ELR (cell line): ENCODE measurements around the gene LRCH1.

Experiments
- DNase-seq: peaks from one replicate; pipeline ENCODE4 v3.0.0-alpha.2; 2015; ENCODE audit warnings: low read depth

LRCH1 gene

DNA sequence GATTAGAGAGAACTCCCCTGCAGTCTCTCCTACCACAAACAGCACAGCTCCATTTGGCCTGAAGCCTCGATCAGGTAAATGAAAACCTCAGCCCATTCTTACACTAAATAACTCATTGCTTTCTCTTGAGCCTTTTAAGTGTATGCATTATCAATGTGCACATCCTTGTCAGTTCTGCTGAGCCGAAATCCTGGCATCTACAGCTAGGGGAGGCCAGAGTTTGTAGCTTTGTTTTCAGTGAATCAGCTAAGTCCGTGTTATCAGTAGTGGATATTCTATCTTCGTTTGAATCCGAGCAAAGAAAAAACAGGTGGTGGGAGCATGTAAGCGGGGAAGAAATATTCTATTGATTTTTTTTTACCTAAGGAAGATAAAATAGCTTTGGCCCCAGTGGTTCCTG is 159.6 kb downstream of the LRCH1 start:
- DNase-seq = no peak

DNA sequence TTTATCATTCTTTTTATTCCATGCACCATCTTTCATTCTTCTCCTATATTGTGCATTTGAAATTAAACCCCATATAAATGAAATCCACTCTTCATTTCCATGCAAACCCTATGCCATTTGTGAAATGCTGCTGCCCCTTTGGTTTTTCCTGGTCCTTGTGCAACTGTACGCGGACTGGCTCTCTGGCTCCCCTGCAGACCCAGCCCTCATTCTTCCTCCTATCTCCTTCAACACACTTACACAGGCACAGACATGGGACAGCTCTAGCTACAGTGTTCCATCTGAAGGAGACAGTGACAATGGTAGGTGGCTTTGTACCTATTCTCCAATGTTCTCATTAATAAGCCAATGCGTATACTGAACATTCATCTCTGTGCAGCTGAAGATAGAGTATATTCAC is 162.4 kb downstream of the LRCH1 start:
- DNase-seq = no peak

DNA sequence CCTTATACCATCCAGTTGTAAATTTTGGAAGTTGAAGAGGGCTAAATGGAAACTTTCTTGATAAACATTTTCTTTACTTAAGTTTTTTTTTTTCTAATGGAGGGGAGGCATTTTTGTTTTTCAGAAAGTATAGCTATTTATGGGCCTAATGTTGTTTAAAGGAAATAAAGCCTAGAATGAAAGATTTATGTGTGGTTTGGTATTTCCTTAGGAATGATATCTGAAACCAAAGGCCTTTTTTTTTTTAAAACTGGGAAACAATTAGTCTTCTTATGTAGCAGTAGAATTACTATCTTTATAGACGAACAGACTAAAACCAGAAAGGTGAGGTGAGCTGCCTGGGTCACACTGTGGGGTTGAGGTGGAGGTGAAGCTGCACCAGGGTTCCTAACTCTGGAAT is 163.9 kb downstream of the LRCH1 start:
- no peak for DNase-seq

DNA sequence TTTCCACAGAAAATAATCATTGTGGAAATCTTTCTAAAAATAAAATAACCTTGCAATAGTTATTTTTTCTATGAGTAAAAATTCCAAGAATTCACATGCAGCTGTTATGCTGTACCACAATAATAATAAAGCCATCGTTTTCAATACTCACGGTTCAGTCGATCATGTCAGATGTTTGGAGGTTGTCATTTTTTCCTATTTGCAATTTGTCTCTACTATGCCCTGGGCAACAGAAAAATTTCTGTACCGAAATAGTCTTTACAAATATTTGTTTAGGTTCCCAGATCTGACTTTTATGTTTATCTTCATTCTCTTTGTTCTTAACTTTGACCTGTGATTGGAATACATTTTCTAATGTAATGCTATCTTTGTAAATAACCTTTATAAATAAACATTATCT is 164.3 kb downstream of the LRCH1 start:
- DNase-seq = no peak

DNA sequence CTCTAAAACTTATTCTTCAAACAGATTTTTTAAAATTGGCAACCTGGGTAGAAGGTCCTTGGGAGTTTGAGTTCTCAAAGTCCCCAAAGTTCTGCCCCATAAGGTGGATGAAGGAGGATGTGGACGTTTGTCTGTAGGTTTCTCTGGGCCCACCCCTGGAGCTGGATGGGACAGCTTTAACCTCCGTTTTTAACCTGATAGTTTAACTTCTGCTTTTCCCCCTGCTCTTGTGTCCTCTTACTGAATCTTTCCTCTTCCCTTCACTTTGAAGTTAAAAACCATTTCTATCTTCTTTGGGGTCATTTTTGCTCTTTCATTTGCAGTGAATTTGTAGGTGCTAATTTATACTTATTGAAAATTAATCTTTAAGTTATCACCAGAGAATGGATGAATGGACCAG is 164.9 kb downstream of the LRCH1 start:
- DNase-seq = no peak

DNA sequence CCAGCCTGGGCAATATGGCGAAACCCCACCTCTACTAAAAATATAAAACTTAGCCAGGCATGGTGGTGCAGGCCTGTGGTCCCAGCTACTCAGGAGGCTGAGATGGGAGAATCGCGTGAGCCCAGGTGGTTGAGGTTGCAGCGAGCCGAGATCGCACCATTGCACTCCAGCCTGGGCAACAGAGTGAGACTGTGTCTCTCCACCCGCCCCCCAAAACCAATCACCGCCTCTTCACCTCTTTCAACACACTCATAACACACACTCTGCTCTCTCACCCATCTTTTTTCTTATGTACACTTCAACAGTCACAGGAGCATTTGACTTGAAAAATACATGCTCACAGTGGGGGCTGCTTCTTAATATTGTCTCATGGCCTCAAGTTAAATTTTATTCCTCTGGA is 167.2 kb downstream of the LRCH1 start:
- no peak for DNase-seq

DNA sequence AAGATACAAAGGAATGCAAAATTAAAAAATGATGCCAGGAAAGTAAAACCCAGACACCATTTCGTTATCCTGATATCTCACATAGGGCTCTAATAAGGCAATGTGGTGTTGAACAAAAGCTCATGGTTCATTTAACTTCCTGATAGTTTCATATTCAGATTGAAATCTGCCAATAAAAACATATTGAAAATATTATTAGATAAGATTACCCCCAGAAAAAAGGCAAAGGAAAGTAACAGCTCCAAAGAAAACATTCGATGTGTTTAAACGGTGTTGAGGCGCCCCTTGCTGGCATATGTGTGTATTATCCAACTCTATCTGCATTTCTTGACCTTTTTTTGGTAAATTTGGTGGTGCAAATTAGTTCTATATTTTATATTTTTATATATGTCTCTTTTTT is 168.1 kb downstream of the LRCH1 start:
- peak; percentile 67 for DNase-seq

DNA sequence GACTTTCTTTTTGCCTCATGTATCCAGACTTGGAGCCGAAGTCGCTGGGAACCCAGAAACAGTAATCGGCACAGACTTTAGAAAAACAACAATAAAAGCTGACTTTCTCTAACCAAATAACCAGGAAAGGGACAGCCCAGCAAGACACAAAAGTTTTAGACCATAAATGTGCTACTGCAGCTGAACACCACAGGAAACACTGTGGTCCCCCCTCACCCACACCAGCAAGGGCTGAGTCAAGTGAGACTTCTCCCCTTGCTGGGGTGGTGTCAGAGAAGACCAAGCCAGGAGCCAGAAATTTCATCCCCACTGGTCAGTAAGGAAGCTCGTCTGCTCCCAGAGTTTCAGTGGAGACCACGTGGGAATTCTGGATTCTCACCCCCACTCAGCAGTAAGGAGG is 173.4 kb downstream of the LRCH1 start:
- DNase-seq = no peak

DNA sequence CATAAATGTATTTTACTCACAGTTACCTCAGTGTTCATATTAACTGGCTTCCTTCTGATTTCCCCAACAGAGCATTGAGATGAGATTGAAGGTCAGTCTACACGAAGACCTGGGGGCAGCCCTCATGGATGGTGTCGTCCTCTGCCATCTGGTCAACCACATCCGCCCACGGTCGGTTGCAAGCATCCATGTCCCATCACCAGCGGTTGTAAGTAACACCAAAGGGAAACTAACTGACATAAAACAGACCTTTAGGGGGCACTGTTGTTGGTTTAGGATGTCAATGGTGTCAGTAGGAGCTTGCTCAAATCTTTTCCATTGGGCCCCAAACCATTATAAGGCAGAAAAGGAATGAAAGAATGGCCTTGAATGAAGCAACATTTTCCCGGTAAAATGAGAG is 175.8 kb downstream of the LRCH1 start:
- peak; percentile 49 for DNase-seq

DNA sequence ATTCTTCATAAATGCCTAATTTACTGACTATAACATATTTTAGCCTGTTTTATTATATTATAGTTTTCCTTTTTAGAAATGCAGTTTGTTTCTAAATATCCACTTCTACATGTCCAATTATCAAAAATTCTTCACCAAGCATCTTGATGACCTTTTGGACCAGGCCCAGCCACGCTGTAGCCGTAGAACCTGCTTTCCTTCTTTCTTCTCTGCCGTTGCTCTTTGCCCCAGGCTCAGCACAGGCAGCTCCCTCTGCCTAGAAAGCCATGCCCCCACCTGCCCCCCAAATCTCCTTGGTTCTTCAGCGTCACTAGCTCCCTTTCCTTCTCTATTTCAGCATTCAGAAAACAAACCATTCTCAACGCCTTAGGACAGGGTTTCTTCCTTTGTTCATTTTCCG is 178.6 kb downstream of the LRCH1 start:
- no peak for DNase-seq

DNA sequence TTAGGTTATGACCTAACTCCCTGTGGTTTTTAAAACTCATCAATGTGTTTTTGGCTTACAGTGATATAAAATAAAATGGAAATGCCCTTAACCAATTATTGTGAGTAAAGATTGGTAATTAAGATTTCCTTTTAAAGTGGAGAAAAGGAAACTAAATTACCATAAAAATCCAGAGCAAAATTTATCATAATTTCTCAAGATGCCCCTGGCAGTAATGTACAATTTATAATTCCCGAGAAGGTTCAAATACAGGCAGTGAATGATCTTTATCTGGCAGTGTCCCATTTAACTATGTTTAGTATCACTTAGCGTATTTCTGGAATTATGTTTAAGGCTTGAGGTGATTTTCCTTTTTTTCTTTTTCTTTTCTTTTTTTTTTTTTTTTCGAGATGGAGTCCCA is 182.5 kb downstream of the LRCH1 start:
- no peak for DNase-seq

DNA sequence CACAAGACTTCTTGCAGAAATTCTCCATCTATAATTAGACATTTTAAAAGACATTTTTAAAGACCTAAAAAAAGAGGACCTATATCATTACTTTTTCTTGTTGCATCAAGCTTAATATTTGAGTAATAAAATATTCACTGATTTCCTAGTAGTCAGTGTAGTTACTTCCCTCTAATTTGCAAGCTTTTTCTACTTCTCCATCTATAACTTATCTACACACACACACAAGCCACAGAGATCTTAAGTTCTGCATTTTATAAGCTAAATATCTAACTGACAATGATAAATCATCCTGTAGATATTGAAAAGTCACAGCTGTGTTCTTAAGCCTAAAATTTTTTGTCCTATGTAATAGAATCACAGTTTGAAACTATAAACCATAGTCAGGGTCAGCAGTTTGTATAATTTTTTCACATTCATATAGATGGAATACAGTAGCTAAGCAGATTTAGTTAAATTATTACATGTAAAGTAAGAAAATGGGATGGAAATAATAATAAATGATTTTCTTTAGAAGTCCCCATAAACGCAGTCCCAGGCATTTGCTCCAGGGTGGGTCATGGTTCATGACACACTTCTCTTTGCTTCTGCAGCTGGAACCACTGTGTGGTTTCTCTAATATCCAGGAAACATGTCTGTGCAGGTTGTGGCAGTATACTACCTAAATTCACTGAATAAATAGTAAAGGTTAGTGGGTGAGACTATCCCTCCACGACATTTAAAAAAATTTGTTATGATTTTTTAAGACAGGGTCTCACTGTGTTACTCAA is 183.8 kb downstream of the LRCH1 start:
- no peak for DNase-seq

DNA sequence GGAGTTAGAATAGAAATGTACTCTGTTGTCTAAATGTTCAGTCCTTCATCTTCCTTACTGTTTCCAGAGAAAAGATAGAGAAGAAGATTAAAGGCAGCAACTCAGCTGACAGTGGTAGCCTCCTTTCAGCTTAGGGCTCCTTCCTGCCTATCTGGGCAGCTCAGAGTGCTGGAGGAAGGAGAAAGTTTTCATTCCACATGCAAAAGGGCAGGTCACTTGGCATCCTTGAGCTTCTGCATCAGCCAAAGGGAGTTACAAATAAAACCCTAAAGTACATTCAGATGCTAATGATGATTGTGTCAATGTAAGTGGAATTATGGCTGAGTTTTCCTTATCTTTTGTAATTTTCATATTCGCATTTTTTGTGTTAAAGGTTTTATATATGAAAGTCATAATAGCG is 185.1 kb downstream of the LRCH1 start:
- DNase-seq = no peak

DNA sequence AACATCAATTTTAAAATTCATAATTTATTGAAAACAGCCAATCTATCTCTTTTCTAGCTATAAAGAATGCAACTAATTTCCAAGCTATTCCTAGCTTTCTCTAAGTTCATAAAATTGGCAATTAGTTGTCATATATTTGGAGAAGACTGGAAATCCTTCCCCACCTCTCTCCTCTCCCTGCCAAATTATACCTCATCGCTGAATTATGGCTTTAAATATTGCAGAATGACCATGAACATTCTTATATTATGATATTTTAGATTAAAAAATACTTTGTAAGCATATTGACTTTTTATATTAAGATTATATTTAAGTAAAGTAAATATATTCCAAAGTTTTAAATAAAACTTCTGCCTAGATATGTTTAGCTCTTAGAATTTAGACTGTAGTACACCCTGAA is 185.8 kb downstream of the LRCH1 start:
- DNase-seq = no peak

DNA sequence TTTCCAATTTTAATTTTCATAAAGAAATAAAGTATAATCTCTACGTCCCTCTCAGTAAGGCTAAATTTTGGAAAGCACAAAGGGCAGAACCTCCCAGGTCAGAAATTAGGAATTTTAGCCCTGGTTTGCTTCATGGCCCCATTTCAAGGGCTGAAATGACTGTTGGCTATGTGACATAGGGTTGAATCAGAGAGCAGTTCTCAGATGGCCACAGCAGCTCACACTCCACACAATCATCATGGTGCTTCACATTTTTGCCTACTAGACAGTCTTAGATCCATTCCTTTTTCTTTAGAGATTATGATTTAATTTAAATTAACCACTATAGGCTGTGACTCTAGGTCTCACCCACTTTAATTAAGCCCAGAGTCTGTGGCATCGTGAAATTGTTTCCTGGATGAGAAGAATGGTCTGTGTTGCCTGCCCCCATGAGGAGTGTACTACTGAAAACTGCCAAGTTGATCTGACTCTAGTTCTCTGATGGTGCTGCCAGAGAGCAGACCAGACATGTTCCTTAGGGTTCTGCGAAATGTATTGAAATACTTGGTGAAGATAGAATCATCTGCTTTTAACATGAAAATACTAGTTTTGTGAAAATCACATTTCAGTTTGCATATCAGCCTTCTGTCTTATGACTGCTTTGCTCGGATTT is 186.6 kb downstream of the LRCH1 start:
- DNase-seq = peak; percentile 11

DNA sequence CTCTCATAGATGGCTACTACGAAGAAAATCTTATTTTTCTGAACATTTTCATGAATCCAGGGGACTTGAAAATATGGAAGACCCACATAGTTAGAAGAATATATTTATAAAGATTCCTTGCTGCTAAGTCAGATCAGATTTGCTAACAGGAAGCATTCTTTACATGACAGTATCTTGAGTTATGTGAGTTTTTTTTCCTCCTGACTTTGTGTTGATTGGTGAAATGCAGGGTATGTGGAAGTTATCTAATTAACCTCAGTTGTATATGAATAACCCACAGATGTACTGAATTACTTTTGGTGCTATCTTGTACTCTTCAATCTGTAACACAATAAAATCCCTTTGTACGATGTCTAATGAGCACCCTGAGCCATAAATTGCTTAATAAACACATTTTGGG is 190.2 kb downstream of the LRCH1 start:
- DNase-seq = peak; percentile 57

DNA sequence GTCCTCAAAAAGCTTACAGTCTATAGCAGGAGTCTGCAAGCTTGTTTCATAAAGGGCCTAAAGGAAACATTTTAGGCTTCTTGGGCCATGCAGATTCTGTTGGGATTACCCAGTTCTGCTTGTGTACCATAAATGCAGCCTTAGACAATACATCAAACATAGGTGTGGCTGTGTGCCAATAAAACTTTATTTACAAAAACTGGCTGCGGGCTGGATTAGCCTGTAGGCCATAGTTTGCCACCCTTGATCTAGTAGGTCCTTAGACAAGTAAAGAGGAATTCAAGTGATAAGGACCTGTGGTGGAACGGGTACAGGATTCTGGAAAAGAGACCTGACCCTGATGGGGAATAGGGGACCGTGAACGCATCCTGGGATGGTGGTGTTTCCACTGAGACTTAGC is 192.1 kb downstream of the LRCH1 start:
- DNase-seq = no peak

DNA sequence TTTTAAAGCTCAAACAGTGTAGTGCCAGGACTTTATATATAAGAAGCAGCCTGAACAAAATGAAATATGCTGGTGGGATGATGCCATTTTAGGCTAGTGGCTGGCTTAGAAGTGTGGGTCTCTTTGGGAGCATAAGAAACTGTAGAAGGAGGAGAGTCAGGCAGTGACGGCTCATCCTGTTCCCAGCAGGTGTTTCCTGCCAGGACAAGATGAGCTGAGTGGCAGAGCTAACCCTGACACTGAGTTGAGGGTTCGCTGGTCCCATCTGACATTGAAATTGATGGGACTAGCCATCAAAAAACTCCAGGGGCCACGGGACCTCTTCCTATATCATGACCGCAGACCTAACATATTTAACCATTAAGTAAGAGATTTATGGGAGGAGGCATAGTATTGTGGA is 192.7 kb downstream of the LRCH1 start:
- no peak for DNase-seq

DNA sequence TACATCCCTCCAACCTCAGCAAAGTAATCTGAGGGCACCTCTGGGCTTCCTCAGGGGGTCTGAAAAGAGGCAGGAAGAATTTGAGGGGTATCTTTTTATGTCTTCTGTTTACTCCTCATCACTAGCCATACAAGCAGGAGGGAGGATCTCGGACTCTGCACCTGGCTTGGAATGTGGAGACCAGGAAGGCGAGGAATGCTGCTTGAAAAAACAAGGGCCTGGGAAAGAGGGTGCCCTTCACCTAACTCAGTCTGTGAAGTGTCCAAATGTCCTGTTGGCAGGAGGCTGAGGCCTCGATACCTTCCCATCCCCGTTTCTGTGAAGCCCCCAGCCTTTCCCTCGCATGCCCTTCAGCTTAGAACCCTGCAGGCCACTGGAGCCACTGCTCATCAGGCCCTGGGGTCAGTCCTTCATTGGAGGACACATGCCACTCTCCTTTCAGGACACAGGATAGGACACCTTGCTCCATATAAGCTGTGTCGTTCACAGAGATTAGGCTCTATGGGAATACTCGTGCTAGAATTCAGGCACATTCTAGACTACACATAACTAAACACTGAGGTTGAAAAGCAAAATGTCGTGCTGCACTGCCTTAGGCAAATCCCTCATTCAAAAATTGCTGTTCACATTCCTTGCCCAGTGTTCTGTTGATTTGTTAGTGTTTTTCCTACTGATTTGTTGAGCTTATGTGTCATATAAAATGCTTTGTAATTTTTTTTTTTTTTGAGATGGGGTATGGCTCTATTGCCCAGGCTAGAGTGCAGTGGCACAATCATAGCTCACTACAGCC is 194.3 kb downstream of the LRCH1 start:
- DNase-seq = no peak

DNA sequence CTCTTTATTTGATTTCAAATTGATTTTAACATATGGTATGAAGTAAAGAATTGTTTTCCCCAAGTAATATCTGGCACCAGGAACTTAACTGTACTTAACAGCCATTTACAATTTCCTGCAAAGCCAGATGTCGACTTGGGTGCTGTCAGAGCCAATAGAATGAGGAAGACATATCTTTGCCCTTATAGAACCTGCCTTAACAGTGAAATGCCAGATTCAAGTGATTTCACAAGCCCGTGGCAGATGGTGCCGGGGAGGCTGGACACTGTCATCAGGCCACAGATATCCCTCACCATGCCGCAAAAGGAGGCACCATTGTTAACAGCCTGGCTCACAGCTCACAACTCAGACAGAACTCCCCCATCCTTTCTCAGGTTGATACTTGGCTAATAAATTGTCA is 195.3 kb downstream of the LRCH1 start:
- no peak for DNase-seq

DNA sequence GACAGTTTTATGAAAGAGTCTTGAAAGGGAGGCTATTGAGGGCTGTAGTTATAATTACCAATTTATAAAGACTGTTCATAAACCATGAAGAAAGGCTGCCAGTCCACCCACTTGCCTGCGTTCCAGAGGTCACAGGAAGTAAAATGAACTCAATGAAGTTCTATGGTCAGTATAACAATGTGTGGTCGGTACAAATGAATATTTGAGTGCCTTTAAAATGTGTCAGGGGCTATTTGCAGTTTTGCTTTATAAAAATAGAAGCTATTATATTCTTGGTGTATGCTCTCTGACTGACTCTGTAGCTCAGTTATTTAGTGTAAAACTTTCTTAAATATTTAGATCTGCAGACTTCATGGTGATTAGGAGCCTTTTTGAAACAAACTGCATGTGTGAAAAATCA is 197.0 kb downstream of the LRCH1 start:
- peak; percentile 8 for DNase-seq

DNA sequence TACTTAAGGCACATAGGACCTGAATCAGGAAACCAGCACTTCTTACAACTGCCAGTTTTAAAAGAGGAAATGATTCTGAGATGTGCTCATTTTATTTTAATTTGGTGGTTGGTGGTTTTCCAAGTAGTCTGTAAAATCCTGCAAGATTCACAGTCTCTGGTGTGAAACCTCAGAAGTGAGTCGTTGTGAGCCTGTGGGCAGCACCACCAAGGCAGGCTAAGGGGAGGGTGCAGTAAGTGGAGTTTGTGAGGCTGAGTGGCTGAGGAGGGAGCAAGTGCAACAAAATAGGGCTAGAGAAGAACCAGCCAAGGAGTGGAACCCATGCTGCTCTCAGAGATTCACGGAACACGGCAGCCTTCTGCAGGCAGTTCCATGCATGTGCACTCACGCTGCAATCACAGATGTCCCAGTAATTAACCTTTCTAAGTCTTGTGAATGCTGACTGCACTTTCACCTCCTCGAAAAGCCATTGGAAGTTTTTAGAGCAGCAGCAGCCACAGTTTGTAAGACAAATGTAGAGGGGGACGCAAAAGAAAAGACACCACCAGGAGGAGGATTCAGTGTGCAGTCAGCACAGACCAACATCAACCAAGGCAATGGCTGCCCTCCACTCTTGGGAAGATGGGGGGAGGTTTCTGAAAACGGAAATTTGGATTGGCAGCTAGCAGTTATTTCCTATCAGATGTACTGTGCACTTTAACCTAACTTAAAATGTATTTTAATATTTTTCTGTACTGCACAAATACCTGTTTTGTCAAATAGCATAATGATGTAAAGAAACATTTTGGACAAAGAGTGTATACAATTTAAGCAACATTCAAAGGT is 199.1 kb downstream of the LRCH1 start:
- DNase-seq = peak; percentile 46
